Measurements from ENCODE around the gene SNAPC5. TPM values are rescaled to one million over a fixed set of nuclear protein-coding genes. Genes with fewer than 3 reads are reported as not detected.
A peak's percentile ranks its signal among the peaks of the same experiment; 100 is the strongest.

The SNAPC5 gene
- total and polyA plus RNA-seq, 10 of the 15 experiments (the other 5 are each of a cell fraction or from before 2014, with no cell fraction given) = 14.4 to 53.5 (median 36.9) TPM

- H3K27me3 ChIP-seq (replicated peaks in 1 of 2; ENCODE audit: control insufficient read depth in 2 of 2, insufficient read depth in 2 of 2, low read length in 1 of 2) = no peaks in the 10 kb centered on the region
- intact Hi-C loops (cut with micrococcal nuclease; ENCODE audit: unreplicated experiment) = no loop called here
- WGBS (ENCODE audit: insufficient coverage, insufficient replicate concordance, low lambda C conversion rate, missing lambda C conversion rate) = 99% methylated on average over 3 of the region's 3 CpGs
- SMC1A ChIA-PET (ENCODE audit: uncharacterized antibody, unreplicated experiment) = interaction anchor here (1.4 to 1.7 kb wide), 4 partner anchors 9 to 72 kb away, joined by 4 to 9 read pairs (median 6); partner anchors contain the start of gene SNAPC5
- CTCF ChIA-PET = interaction anchor here (0.6 to 2.5 kb wide), 3 partner anchors 17 to 651 kb away, joined by 3 to 15 read pairs (median 5); partner anchors contain the start of gene SNAPC5
- TF ChIP-seq NRF1 (conservative IDR thresholded peaks at IDR 0.05; ENCODE audit: low read depth, low read length) = no peak
- TF ChIP-seq MTA2 (IDR thresholded peaks at IDR 0.05; ENCODE audit: low read depth) = peak; percentile 55
- BruUV-seq (replicated peaks) = no TSS peak
- FAIRE-seq (no peak), ATAC-seq (no peak), DNase-seq (ENCODE audit: low read depth, low spot score) (no peak)
- H3K4me1 ChIP-seq (ENCODE audit: control insufficient read depth, insufficient read depth, low read length) = peaks cover 35% of the 10 kb centered on the region
- no peak overlapping the region for H3K4me2 ChIP-seq (ENCODE audit: control insufficient read depth, insufficient read depth)
- H3K27ac ChIP-seq (ENCODE audit: control insufficient read depth, insufficient read depth) = no peak overlapping the region
- H3K36me3 ChIP-seq (ENCODE audit: control insufficient read depth in 2 of 2, insufficient read depth in 2 of 2, low read length in 1 of 2) = peaks cover 0 to 3% of the 10 kb centered on the region in 2 experiments; a peak in 3 of 4 replicates
- in situ Hi-C loops (cut with MboI) = no loop called here
- peaks cover 16% of the 10 kb centered on the region for H3K79me2 ChIP-seq (ENCODE audit: control insufficient read depth, insufficient read depth, low read length)
- no peak overlapping the region for H2AFZ ChIP-seq (ENCODE audit: control insufficient read depth, low read depth, low read length)
- no peak overlapping the region for H3K9ac ChIP-seq (ENCODE audit: control insufficient read depth, insufficient read depth, low read length)
- H4K20me1 ChIP-seq (ENCODE audit: control insufficient read depth, insufficient read depth) = no peaks in the 10 kb centered on the region; the same call in 1 of the 2 replicates
- RAD21 ChIA-PET (ENCODE audit: unreplicated experiment) = interaction anchor here (0.7 to 1.5 kb wide), 7 partner anchors 14 to 115 kb away, joined by 3 to 7 read pairs (median 3); partner anchors contain the start of genes MAP2K1 and SNAPC5
- POLR2A ChIA-PET = interaction anchor here (0.5 to 1.2 kb wide), 5 partner anchors 11 to 573 kb away, joined by 3 to 5 read pairs (median 3); partner anchors contain the start of genes RPL4 and ZWILCH
- no peaks in the 10 kb centered on the region for H3K9me3 ChIP-seq (replicated peaks; ENCODE audit: control insufficient read depth, insufficient read depth, low read length)
- H3K4me3 ChIP-seq = no peak overlapping the region
These were observed 22.6 kb downstream of the SNAPC5 start for GRCh38 chr15:66474963-66475362.

- intact Hi-C loops (cut with micrococcal nuclease; ENCODE audit: unreplicated experiment) (no loop called here), in situ Hi-C loops (cut with MboI) (no loop called here)
- CTCF ChIA-PET = interaction anchor here (1.4 to 2.5 kb wide), 3 partner anchors 18 to 38 kb away, joined by 3 to 15 read pairs (median 5); partner anchors contain the start of gene SNAPC5
- WGBS (ENCODE audit: insufficient coverage, insufficient replicate concordance, low lambda C conversion rate, missing lambda C conversion rate) = 83% methylated on average over 2 of the region's 2 CpGs
- no peak overlapping the region for H3K4me3 ChIP-seq
- H3K4me2 ChIP-seq (ENCODE audit: control insufficient read depth, insufficient read depth) = no peak overlapping the region
- H4K20me1 ChIP-seq (ENCODE audit: control insufficient read depth, insufficient read depth) = no peaks in the 10 kb centered on the region; the same call in 1 of the 2 replicates
- FAIRE-seq (no peak), DNase-seq (ENCODE audit: low read depth, low spot score) (no peak), ATAC-seq (no peak)
- H3K36me3 ChIP-seq (ENCODE audit: control insufficient read depth in 2 of 2, insufficient read depth in 2 of 2, low read length in 1 of 2) = peaks cover 0 to 3% of the 10 kb centered on the region in 2 experiments; a peak in 3 of 4 replicates
- peak overlapping the region; percentile 46; the same call in 1 of the 2 replicates for H3K27ac ChIP-seq (ENCODE audit: control insufficient read depth, insufficient read depth)
- no peak overlapping the region for H3K9ac ChIP-seq (ENCODE audit: control insufficient read depth, insufficient read depth, low read length)
- peaks cover 35% of the 10 kb centered on the region for H3K4me1 ChIP-seq (ENCODE audit: control insufficient read depth, insufficient read depth, low read length)
- H3K79me2 ChIP-seq (ENCODE audit: control insufficient read depth, insufficient read depth, low read length) = peaks cover 16% of the 10 kb centered on the region
- H3K9me3 ChIP-seq (replicated peaks; ENCODE audit: control insufficient read depth, insufficient read depth, low read length) = no peaks in the 10 kb centered on the region
- POLR2A ChIA-PET = interaction anchor here (0.7 to 1.2 kb wide), 4 partner anchors 10 to 49 kb away, joined by 3 to 5 read pairs (median 4); partner anchors contain the start of genes RPL4, SNAPC5 and ZWILCH
- no peaks in the 10 kb centered on the region for H3K27me3 ChIP-seq (replicated peaks in 1 of 2; ENCODE audit: control insufficient read depth in 2 of 2, insufficient read depth in 2 of 2, low read length in 1 of 2)
- H2AFZ ChIP-seq (ENCODE audit: control insufficient read depth, low read depth, low read length) = no peak overlapping the region
- SMC1A ChIA-PET (ENCODE audit: uncharacterized antibody, unreplicated experiment) = interaction anchor here (1.3 to 1.7 kb wide), 3 partner anchors 10 to 24 kb away, joined by 4 to 8 read pairs (median 5); partner anchors contain the start of gene SNAPC5
- no TSS peak for BruUV-seq (replicated peaks)
- RAD21 ChIA-PET (ENCODE audit: unreplicated experiment) = interaction anchor here (0.8 to 1.5 kb wide), 5 partner anchors 15 to 114 kb away, joined by 3 to 7 read pairs (median 4); partner anchors contain the start of gene MAP2K1
- TF ChIP-seq POLR2AphosphoS5 (IDR thresholded peaks at IDR 0.05; ENCODE audit: low read length) (no peak), RAD51 (IDR thresholded peaks at IDR 0.05) (no peak), BMI1 (IDR thresholded peaks at IDR 0.05; ENCODE audit: borderline replicate concordance) (no peak), NR2F1 (conservative IDR thresholded peaks at IDR 0.05) (no peak), RBBP5 (conservative IDR thresholded peaks at IDR 0.05) (no peak), NFYA (IDR thresholded peaks at IDR 0.05; ENCODE audit: borderline replicate concordance, low read depth, low read length) (no peak), CEBPZ (IDR thresholded peaks at IDR 0.05; ENCODE audit: low read depth, low read length) (no peak), HDGF (IDR thresholded peaks at IDR 0.05) (no peak), POU2F2 (IDR thresholded peaks at IDR 0.05; ENCODE audit: borderline replicate concordance, low read depth, low read length) (no peak), PBX3 (IDR thresholded peaks at IDR 0.05; ENCODE audit: insufficient replicate concordance, low read depth, low read length) (no peak), SREBF1 (IDR thresholded peaks at IDR 0.05; ENCODE audit: low read length) (no peak)
These were observed 23.4 kb downstream of the SNAPC5 start for GRCh38 chr15:66474135-66474534.

All from GM12878 (cell line).